ENCODE data around the gene PABPN1.
A peak's percentile ranks its signal among the peaks of the same experiment; 100 is the strongest.

PABPN1 gene

GRCh38 chr14:23372509-23372908 lies 51.3 kb downstream of the PABPN1 start, which contains the start of gene IL25:
TSS of gene IL25 (plus strand) at chr14:23372809.
- H3K9me3 Mint-ChIP-seq, result no peaks in the 10 kb centered on the region
- H3K36me3 Mint-ChIP-seq, result no peaks in the 10 kb centered on the region
- H3K4me3 Mint-ChIP-seq, result no peak within 1 kb of the TSS
- DNase-seq (ENCODE audit: low spot score in 2 of 2), result no peak
- no peak for ATAC-seq
- peak within 1 kb of the TSS; percentile 9 for H3K27ac Mint-ChIP-seq
- H3K4me1 Mint-ChIP-seq, result no peaks in the 10 kb centered on the region

GRCh38 chr14:23373041-23373440 lies 51.8 kb downstream of the PABPN1 start:
- ATAC-seq, result no peak
- H3K27ac Mint-ChIP-seq, result no peak overlapping the region
- DNase-seq (ENCODE audit: low spot score in 2 of 2), result no peak
- H3K36me3 Mint-ChIP-seq, result no peaks in the 10 kb centered on the region
- no peak overlapping the region for H3K4me3 Mint-ChIP-seq
- no peaks in the 10 kb centered on the region for H3K9me3 Mint-ChIP-seq
- no peaks in the 10 kb centered on the region for H3K4me1 Mint-ChIP-seq
